ENCODE data around the gene WBP1.

GRCh38 chr2:74503506-74504475 lies 45.6 kb downstream of the WBP1 start:
- no peak for TF ChIP-seq CTCF (conservative IDR thresholded peaks at IDR 0.05; ENCODE audit: low read depth, low read length)
- no peak for TF ChIP-seq EZH2 (IDR thresholded peaks at IDR 0.05; ENCODE audit: low read length, unreplicated experiment)
- TF ChIP-seq EZH2phosphoT487 (IDR thresholded peaks at IDR 0.05; ENCODE audit: borderline replicate concordance, low read length), result no peak

All from PC-3 (cell line).